Natural killer cell (primary cell): ENCODE results near the gene WDR88. TPM values are rescaled to one million over a fixed set of nuclear protein-coding genes. Genes with fewer than 3 reads are reported as not detected.

Source experiments
- ATAC-seq, 3 donors: fragments of 150-1000 bp in 2 of 3; fragments of 200-7000 bp in 1 of 3; cut with Tn5 transposase; 1 replicate in 1 of 3; 2 replicates in 2 of 3; pipeline ENCODE4 v1.10.0; 2021; ENCODE audit warnings: mild to moderate bottlenecking in 2 of 3, moderate library complexity in 2 of 3
- DNase-seq, 2 donors: peaks; one replicate each; pipeline versions ENCODE4 v3.0.0 to v3.0.0-alpha.2; 2013 to 2021; ENCODE audit warnings: mixed read lengths in 1 of 2
- H3K27ac ChIP-seq: one replicate; pipeline ENCODE4 v1.5.1; 2013; ENCODE audit warnings: mild to moderate bottlenecking, low read length
- H3K27me3 ChIP-seq: one replicate; pipeline ENCODE4 v1.6.1; 2013; ENCODE audit warnings: low read length; ENCODE audit not compliant: control insufficient read depth, insufficient read depth
- H3K36me3 ChIP-seq: one replicate; pipeline ENCODE4 v1.6.1; 2013; ENCODE audit warnings: low read length; ENCODE audit not compliant: control insufficient read depth, insufficient read depth
- H3K4me1 ChIP-seq: one replicate; pipeline ENCODE4 v1.6.1; 2013; ENCODE audit warnings: low read length; ENCODE audit not compliant: control insufficient read depth, insufficient read depth
- H3K4me3 ChIP-seq: one replicate; pipeline ENCODE4 v1.5.1; 2013; ENCODE audit warnings: low read length
- H3K9me3 ChIP-seq: one replicate; pipeline ENCODE4 v1.6.1; 2013; ENCODE audit warnings: low read length; ENCODE audit not compliant: control insufficient read depth, insufficient read depth
- H3K27ac Mint-ChIP-seq, 2 donors: one replicate each; pipeline ENCODE4 v1.8.0; 2022; ENCODE audit warnings: mild to moderate bottlenecking in 2 of 2, mixed read lengths in 2 of 2, moderate library complexity in 1 of 2
- H3K27me3 Mint-ChIP-seq, 2 donors: one replicate each; pipeline ENCODE4 v1.8.0; 2022; ENCODE audit warnings: low read depth in 2 of 2, mixed read lengths in 2 of 2
- H3K36me3 Mint-ChIP-seq: one replicate; pipeline ENCODE4 v1.8.0; 2022; ENCODE audit warnings: mixed read lengths
- H3K4me1 Mint-ChIP-seq, 2 donors: one replicate each; pipeline ENCODE4 v1.8.0; 2022; ENCODE audit warnings: mixed read lengths in 2 of 2
- H3K4me3 Mint-ChIP-seq: one replicate; pipeline ENCODE4 v1.8.0; 2022; ENCODE audit warnings: mild to moderate bottlenecking, moderate library complexity, mixed read lengths
- H3K9me3 Mint-ChIP-seq, 2 donors: one replicate each; pipeline ENCODE4 v1.8.0; 2022; ENCODE audit warnings: mixed read lengths in 2 of 2
- WGBS: methylation state at CpG from one replicate; pipeline ENCODE4 v1.1.7; 2013; ENCODE audit warnings: missing lambda C conversion rate; ENCODE audit not compliant: insufficient coverage; 5-methylcytosine and 5-hydroxymethylcytosine counted together
- intact Hi-C: fragments of 100-400 bp; cut with micrococcal nuclease; formaldehyde crosslinking; loops from one replicate; pipeline ENCODE4 v1.14.2; 2022
- total RNA-seq, 4 donors: library from RNA; stranded (reverse); fragments of 120-200 nt in 1 of 4; gene quantifications; one replicate each; pipeline versions ENCODE4 v1.2.3 to v1.2.4, GENCODE V29; 2013 to 2022
- TF ChIP-seq, protein P1 (sequence below): fragments of 200-600 bp; IDR thresholded peaks from one replicate; pipeline ENCODE4 v1.8.0; 2022; ENCODE audit warnings: antibody characterized with exemption

WDR88 gene, protein sequence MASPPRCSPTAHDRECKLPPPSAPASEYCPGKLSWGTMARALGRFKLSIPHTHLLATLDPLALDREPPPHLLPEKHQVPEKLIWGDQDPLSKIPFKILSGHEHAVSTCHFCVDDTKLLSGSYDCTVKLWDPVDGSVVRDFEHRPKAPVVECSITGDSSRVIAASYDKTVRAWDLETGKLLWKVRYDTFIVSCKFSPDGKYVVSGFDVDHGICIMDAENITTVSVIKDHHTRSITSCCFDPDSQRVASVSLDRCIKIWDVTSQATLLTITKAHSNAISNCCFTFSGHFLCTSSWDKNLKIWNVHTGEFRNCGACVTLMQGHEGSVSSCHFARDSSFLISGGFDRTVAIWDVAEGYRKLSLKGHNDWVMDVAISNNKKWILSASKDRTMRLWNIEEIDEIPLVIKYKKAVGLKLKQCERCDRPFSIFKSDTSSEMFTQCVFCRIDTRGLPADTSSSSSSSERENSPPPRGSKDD
- not detected for total RNA-seq
- not detected for total RNA-seq (2013)

DNA sequence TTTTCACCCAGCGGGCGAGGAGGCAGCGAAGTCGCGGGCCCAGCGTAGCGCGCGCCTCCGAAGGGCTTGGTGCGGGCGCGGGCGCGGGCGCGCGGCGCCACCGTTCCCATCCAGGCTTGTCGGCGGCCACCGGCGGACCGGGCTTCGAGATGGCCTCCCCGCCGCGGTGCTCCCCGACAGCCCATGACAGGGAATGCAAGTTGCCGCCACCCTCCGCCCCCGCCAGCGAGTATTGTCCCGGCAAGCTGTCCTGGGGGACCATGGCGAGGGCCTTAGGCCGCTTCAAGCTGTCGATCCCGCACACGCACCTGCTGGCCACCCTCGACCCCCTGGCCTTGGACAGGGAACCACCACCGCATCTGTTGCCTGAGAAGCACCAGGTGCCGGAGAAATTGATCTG is at the start of gene WDR88:
Gene WDR88 (plus strand): TSS at position 94 of the 400 bp plus-strand sequence. CDS start 56 bp downstream, at position 150.
- H3K27ac Mint-ChIP-seq = no peak within 1 kb of the TSS
- H3K27me3 Mint-ChIP-seq = peaks cover 0 to 5% of the 10 kb centered on the region in 2 donors
- H3K4me1 Mint-ChIP-seq = peaks cover 0 to 12% of the 10 kb centered on the region in 2 donors
- intact Hi-C loops = no loop called here
- H3K9me3 Mint-ChIP-seq = no peaks in the 10 kb centered on the region
- Histone ChIP-seq H3K4me3 (no peak within 1 kb of the TSS), H3K36me3 (peaks cover 23% of the 10 kb centered on the region), H3K9me3 (no peaks in the 10 kb centered on the region), H3K27me3 (no peaks in the 10 kb centered on the region), H3K4me1 (no peaks in the 10 kb centered on the region), H3K27ac (no peak within 1 kb of the TSS)
- no peak within 1 kb of the TSS for H3K4me3 Mint-ChIP-seq
- peaks cover 11% of the 10 kb centered on the region for H3K36me3 Mint-ChIP-seq
- WGBS = 94% methylated on average over 43 of the region's 43 CpGs
- DNase-seq (no peak), ATAC-seq (no peak)
- TF ChIP-seq, protein P1, sequence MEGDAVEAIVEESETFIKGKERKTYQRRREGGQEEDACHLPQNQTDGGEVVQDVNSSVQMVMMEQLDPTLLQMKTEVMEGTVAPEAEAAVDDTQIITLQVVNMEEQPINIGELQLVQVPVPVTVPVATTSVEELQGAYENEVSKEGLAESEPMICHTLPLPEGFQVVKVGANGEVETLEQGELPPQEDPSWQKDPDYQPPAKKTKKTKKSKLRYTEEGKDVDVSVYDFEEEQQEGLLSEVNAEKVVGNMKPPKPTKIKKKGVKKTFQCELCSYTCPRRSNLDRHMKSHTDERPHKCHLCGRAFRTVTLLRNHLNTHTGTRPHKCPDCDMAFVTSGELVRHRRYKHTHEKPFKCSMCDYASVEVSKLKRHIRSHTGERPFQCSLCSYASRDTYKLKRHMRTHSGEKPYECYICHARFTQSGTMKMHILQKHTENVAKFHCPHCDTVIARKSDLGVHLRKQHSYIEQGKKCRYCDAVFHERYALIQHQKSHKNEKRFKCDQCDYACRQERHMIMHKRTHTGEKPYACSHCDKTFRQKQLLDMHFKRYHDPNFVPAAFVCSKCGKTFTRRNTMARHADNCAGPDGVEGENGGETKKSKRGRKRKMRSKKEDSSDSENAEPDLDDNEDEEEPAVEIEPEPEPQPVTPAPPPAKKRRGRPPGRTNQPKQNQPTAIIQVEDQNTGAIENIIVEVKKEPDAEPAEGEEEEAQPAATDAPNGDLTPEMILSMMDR = no peak

DNA sequence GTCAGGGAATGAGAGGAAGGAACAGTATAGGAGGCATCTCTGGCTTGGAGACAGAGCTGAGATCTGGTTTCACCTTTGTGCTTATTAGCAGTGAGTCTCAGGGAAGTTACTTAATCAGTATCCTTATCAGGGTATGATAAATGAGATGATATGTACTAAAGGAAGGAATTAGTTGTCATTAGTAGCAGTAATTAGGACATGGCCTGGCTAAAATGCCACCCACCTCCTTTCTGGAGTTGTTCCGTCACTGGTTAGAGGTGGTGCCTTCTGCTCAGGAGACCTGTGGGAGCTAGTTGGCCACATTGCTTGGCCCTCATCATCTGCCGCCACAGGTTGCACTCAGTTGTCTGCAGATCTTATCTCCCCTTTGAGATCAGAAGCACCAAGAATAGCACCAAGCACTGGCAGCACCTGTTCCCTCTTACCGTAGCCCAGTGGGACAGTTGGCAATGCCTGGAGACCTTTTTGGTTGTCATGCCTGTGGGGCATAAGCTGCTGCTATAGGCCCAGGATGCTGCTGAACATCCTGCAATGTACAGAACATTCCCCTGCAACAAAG is 46.3 kb upstream of the WDR88 start:
- H3K9me3 Mint-ChIP-seq = no peaks in the 10 kb centered on the region
- peaks cover 14% of the 10 kb centered on the region for H3K36me3 Mint-ChIP-seq
- no peak overlapping the region for H3K4me3 Mint-ChIP-seq
- H3K9me3 ChIP-seq = no peaks in the 10 kb centered on the region
- H3K27me3 ChIP-seq = no peaks in the 10 kb centered on the region
- 90% methylated on average over 3 of the region's 3 CpGs for WGBS
- no peaks in the 10 kb centered on the region for H3K27me3 Mint-ChIP-seq
- no peak overlapping the region for H3K27ac Mint-ChIP-seq
- DNase-seq (no peak), ATAC-seq (no peak)
- H3K36me3 ChIP-seq = peaks cover 18% of the 10 kb centered on the region
- H3K4me3 ChIP-seq = no peak overlapping the region
- no peak overlapping the region for H3K27ac ChIP-seq
- peaks cover 14% of the 10 kb centered on the region for H3K4me1 ChIP-seq
- TF ChIP-seq, protein P1 = no peak
- intact Hi-C loops = no loop called here
- H3K4me1 Mint-ChIP-seq = peaks cover 17 to 30% of the 10 kb centered on the region in 2 donors

DNA sequence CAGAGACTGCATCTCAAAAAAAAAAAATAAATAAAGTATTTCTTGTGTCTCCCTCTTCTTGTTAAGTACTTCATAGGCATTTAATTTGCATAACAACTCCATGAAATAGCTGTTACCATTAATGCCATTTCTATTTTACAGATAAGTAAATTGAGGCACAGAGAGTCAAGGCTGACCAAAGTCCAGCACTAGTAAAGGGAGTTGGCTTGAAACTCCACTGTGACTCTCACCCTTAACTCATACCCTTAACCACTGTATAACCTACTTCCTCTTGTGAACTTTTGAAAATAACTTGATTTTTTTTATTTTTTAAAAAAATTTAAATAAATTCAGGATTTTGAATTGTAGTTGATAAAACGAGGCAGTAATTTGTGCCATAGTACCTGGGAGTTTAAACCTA is 45.0 kb upstream of the WDR88 start:
- no peaks in the 10 kb centered on the region for H3K27me3 Mint-ChIP-seq
- peaks cover 5% of the 10 kb centered on the region for H3K4me1 ChIP-seq
- no peaks in the 10 kb centered on the region for H3K27me3 ChIP-seq
- H3K36me3 ChIP-seq = peaks cover 28% of the 10 kb centered on the region
- no peak for DNase-seq
- TF ChIP-seq, protein P1 = no peak
- H3K27ac ChIP-seq = no peak overlapping the region
- no peak overlapping the region for H3K4me3 ChIP-seq
- no peaks in the 10 kb centered on the region for H3K9me3 ChIP-seq
- no peak for ATAC-seq
- no peaks in the 10 kb centered on the region for H3K9me3 Mint-ChIP-seq
- H3K4me3 Mint-ChIP-seq = no peak overlapping the region
- WGBS = 79% methylated on average over 1 of the region's 1 CpG
- H3K4me1 Mint-ChIP-seq = peaks cover 4 to 17% of the 10 kb centered on the region in 2 donors
- no peak overlapping the region for H3K27ac Mint-ChIP-seq
- peaks cover 19% of the 10 kb centered on the region for H3K36me3 Mint-ChIP-seq
- intact Hi-C loops = no loop called here
